ENCODE measurements around the gene MBIP.

The MBIP gene

DNA sequence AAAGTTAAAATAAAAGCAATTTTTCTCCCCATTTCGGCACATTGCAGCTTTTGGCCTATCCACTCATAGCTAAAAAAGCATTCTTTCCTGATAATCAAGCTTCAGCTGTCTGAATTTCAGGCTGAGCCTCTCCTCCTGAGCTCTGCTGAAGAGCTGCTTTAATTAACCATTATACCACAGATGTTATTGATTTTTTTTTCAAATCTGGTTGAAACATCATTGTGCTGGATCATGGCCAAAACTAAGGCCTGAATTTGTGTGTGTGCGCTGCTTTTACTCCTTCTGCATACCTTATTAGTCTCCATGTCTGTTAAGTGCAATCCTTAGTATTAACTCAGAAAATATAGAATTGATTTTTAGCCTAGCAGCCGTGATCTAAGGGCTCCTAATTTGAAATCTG lies 52.3 kb downstream of the MBIP start:
- DNase-seq: no peak

DNA sequence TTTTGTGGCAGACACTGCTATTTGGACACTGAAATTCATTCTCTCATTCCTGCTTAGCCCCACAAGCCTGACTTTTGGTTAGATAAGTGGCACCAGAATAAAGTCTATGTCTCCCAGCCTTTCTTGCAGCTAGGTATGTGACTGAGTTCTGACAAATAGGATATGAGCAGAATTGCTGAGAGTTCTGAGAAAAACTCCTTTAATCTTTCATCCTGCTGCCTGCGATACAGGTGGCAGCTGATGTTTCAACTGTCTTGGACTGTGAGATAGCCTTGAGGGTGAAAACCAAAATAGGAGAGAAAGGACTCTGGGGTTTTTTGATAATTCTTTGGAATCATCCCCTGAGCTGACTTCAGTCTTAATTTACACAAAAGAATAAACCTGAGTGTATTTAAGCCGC lies 55.8 kb downstream of the MBIP start:
- no peak for DNase-seq

- no peak for DNase-seq
Observed at GRCh38 chr14:36264107-36264506, 56.3 kb downstream of the MBIP start.

- DNase-seq: no peak
Observed at GRCh38 chr14:36260970-36261640, 59.3 kb downstream of the MBIP start.

DNA sequence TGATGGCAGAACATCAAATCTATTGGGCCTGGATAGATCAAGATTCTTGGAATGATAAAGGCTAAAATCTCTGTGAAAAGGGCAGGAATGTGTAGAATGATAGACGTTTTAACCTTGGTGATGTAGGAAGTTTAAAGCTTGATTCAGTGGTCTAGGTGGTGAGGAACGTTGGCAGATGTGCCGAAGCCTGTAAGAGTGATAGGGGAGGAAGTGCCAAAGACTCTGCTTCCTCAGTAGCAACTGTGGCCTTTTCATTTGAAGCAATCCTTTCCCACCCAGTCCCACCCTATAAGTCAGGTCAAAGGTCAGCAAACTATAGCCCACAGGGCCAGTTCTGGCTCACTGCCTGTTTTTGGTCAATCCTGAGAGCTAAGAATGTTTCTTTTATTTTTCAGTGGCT lies 62.2 kb downstream of the MBIP start:
- no peak for DNase-seq

DNA sequence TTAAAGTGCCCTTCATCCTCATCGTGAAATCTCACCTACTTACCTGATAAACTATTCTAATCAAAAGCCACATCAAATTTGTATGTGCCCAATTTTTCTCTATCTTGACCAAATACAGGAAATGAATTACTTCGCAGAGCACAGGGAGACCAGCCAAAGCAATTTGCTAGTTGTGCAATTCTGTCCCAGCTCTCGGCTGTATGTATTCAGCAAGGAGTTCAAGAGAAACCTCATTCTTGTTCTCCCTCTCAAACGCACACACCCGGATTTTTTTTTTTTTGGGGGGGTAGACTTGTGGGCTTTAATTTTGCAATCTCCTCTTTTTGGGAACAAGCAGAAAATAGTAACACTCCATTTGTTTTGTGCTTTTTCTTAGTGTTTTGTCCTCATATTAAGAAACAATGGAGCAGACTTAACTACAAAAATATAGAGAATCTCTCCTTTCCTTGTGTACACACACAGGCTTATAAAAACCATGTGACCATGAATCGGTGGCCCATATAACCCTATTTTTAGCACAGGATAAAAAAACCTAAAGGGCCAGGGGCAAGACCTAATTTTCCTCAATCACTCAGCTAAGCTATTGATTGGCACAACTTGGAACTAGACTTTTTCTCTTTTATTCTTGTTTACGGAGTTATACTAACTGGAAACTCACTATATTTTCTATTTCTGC lies 64.2 kb downstream of the MBIP start:
- no peak for DNase-seq

GRCh38 chr14:36254020-36254624 lies 66.3 kb downstream of the MBIP start:
- no peak for DNase-seq
